GM18502 (cell line): ENCODE data around the gene MDFI.
A peak's percentile ranks its signal among the peaks of the same experiment; 100 is the strongest.

Experiments
- ATAC-seq: cut with Tn5 transposase; IDR thresholded peaks from one replicate; pipeline ENCODE4 v1.9.1; 2021; ENCODE audit warnings: mild to moderate bottlenecking; ENCODE audit not compliant: unreplicated experiment, poor library complexity

The MDFI gene

GRCh38 chr6:41683523-41684310 is 45.4 kb downstream of the MDFI start:
- peak; percentile 62 for ATAC-seq

DNA sequence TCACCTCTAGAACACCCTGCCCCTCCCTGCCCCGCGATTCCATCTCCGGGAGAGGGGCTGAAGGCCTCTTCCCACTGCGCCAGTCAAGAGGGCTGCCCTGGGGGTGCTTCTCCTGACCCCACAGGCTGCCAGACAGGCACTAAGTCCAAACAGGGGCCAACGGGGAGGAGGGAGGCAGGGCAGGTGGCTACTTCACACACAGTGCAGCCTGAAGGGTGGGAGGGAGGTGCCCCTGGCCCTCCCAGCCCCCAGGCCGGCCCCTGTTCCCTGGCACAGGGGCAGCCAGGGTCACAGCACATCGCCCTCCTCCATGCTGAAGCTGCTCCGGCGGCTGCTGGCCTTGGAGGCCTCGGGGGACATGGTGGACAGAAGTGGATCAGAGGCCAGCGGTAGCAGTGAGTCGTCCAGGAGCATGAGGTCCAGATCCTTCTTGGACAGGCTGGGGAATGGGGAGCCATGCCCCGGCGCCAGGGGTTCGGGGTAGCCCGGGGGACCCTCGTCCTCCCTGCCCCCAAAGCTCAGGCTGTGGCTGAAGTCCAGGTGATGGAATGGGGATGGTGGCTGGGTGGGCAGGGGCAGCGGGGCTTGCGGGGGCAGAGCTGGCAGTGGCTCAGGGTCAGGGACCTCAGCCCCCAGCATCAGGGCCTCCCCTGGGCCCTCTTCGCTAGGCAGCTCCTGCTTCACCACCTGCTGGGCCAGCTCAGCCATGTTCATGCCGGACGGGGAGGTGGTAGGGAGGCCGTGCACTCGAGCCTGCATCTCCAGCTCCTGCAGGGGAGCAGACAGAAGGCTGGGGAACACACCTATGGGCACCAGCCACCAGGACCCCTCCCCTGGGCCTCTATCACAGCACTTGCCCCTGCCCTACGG is 46.3 kb downstream of the MDFI start:
- no peak for ATAC-seq

DNA sequence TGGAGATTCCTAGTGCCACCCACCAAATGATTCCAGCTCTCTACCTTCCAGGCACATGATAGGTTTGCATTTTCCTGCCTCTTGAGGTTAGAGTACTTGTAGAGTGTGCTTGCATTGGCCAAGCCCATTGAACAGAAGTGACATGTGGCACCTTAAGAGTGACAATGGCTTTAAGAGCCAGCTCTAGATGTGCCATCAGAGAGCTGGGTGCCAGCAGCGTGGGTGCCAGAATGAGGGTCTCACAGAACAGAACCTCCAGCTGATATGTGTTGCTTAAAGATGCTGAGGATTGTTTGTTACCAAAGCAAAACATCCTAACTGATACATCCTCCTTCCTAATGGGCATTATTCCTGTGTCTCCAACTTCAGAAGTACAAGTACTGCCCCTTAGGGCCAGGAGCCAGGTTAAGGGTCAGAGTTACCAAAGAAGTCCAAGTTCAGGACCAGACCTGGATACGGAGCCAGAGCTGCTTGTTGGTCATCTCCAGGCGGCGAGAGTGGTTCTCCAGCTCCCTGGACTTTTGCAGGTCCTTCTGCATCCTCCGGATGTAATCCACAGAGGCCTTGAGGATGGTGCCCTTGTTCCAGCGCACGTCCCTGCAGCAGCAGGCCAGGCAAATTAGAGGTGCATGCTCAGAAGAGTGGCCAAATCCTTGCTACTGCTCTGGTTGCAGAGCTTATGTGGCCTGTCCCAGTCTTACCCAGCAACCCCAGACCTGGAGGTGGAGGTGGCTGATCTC is 47.5 kb downstream of the MDFI start:
- ATAC-seq = no peak

DNA sequence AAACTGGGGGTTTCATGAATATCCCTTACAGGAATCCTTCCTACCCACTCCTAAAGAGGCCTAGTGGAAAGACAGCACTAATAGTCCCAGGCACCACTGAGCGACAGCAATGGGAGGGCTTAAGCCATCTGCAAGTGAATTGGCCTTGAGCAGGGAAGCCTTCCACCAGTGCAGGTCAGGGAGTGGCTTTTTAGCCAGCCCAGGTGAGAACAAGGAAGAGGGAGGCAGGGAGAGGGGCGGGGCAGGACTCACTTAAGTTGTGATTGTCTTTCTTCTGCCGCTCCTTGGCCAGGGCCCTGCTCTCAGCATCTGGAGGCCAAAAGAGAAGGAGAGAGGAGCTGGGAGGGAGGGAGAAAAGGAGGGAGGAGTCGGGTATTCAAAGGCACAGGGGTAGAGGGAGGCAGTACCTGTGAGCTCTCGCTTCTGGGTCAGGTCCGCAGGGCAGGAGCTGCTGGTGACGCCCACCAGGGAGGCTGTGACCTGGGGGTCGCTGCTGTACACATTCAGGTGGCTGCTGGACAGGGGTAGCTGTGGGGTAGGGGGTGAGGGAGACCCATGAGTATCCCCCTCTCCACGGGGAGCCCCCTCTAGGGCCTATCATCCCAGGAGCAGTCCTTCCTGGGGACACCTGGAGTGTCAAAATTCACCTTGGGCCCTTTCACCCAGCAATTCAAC is 49.4 kb downstream of the MDFI start:
- no peak for ATAC-seq

GRCh38 chr6:41688256-41688965 is 50.1 kb downstream of the MDFI start:
- ATAC-seq = no peak

DNA sequence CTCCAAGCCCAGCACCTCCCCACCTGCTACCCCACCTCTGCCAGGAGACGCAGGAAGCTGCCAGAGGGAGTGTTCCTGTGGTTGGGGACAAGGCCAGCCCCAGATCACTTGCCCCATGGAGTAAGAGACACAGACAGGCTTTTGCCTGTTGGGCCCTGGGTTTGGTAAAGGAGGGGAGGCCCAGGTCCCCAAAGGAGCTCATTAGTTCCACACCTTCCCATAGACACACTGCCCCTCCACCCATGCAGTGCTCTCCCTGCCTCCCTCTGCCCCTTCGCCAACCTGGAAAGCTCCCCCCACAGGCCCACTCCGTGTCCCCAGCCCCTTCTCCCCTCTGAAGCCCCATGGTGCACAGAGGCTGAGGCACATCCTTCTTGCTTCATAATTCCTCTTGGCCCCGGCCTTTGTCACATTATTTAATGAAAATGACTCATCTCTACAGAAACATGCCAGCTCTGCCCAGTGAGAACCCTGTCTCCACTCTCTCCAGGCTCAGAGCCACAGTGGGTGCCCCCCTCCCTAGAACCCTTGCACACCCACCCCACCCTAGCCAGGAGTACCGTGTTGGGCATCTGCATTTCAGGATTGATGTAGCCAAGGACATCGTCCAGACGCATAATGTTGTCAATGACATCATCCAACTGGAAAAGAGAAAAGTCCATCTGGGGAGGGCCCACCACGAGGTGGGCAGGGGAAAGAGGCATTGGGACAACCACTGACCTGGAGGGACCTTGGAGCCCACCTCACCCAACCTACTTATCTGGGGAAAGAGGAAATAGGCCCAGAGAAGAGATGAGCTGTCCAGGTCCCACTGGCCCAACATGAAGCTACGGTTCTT is 51.1 kb downstream of the MDFI start:
- no peak for ATAC-seq

DNA sequence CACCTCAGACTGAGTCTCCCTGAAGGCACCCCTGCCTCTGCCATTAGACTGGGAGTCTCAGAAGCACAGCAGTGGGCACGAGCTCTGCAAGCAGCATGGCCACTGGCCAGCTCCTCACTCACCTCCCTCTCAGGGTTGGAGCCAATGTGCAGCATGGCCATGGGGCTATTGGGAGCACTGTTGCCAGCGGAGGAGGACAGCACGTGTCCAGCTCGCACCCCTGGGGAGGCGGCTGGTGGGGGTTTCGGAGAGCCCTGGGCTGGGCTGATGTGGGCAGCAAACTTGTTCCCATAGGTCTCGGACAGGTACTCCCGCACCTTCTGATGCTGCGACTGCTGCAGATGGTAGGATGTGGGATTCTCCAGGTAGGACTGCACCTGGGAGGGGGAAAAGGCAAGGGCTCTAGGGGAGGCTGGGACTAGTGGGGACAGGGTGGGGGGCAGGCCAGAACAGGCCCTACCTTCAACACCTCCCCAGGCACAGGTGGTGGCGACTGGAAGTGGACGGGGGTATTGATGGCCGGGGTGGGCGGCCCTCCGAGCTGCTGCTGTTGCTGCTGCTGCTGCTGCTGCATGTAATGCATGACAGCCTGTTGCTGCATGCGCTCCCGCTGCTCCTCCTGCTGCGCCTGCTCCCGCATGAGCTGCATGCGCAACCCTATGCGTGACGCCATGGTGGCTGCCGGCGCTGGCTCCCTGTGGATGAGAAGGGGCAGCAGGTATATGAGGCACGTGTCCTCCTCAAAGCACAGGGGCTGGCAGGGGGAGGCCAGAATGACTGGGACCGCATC is 52.5 kb downstream of the MDFI start:
- ATAC-seq = no peak

DNA sequence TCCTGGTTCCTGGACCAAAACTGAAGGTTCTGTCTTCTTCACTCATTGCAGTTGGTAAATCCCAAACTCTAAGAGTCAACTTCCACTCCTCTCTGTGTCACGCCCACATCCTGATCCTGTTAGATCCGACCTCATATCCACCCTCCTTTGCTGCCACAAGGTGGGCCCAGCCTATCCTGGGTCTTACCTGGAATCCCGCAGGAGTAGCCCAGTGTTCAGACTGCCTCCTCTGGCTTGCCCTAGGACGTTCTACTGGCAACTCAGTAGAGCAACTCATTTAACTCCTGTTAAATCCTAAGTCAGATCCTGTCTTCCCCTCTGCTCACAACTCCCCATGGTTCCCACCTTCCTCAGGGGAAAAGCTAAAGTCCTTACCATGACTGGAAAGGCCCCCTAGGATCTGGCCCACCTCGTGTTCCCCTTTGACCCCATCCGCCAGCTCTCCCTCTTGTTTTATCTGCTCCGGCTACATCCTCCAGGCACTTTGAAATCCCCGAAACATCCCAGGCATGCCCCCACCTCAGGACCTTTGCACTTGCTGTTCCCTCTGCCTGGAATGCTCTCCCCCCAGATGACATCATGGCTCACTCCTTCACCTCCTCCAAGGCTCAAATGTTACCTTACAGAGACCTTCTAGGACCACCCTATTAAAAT is 53.3 kb downstream of the MDFI start:
- no peak for ATAC-seq

DNA sequence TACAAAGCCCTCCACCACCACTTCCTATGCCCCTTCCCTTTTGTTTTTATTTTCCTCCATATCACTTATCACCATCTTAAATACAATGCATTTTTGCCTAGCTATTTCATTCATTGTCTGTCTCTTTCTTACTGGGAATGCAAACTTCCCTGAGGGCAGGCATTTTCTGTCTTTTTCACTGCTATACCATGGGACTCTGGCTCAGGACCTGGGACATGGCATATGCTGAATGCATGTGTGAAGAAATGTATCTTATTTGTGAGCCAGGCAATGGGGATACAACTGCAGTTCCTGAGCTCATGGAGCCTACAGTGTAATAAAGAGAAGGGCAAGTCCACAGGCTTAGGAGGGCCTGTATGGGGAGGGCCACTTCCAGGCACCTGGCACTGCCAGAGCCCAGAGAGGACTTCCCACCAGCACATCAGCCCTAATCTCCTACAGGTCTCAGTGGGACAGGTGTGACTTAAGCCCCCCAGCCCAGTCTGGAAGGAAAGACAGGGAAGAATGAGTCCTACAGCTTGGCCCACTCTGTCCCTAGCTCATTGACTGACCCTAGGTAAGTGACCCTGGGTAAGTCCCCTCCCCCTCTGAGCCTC is 53.9 kb downstream of the MDFI start:
- ATAC-seq = no peak

GRCh38 chr6:41692730-41693129 is 54.5 kb downstream of the MDFI start:
- no peak for ATAC-seq

GRCh38 chr6:41693281-41694240 is 55.3 kb downstream of the MDFI start:
- ATAC-seq = no peak

GRCh38 chr6:41694815-41695526 is 56.7 kb downstream of the MDFI start:
- no peak for ATAC-seq

DNA sequence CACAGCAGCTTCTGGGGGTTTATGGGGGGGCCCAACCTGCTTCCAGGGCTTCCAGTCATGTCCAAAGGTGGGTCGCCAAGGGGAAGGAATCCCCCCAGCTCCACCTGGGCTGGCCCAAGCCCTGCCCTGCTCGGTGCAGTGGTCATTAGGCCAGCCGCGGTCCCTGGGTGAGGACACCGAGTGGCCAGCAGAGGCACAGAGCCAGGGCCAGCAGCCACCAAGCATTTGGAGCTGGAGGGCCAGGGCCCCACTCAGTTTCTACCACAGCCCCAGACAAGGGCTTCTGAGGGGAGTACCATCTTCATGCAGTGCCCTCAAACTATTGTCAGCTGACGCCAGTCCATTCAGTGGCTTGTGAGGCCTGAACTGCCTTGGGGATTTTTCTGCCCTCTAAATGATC is 57.6 kb downstream of the MDFI start:
- no peak for ATAC-seq

GRCh38 chr6:41696788-41697187 is 58.5 kb downstream of the MDFI start:
- no peak for ATAC-seq
